ENCODE measurements around the gene ARX. TPM values are rescaled to one million over a fixed set of nuclear protein-coding genes. Genes with fewer than 3 reads are reported as not detected.

The ARX gene
- total RNA-seq, 3 donors from 2014 or later (not counting 1 experiment from before 2014, with no cell fraction given), result not detected

- Mint-ChIP-seq H3K4me3 (no peak overlapping the region), H3K9me3 (no peaks in the 10 kb centered on the region), H3K27ac (no peak overlapping the region), H3K27me3 (ENCODE audit: low read depth in 2 of 2) (peaks cover 37 to 57% of the 10 kb centered on the region in 2 donors), H3K4me1 (peaks cover 4 to 19% of the 10 kb centered on the region in 2 donors), H3K36me3 (peaks cover 6% of the 10 kb centered on the region)
- Histone ChIP-seq H3K27me3 (ENCODE audit: control insufficient read depth, insufficient read depth, low read length) (peaks cover 2% of the 10 kb centered on the region), H3K27ac (ENCODE audit: low read length) (no peak overlapping the region), H3K9me3 (ENCODE audit: control insufficient read depth, insufficient read depth, low read length) (no peaks in the 10 kb centered on the region), H3K36me3 (ENCODE audit: control insufficient read depth, insufficient read depth, low read length) (no peaks in the 10 kb centered on the region), H3K4me1 (ENCODE audit: control insufficient read depth, insufficient read depth, low read length) (no peaks in the 10 kb centered on the region), H3K4me3 (ENCODE audit: low read length) (no peak overlapping the region)
- TF ChIP-seq CTCF (IDR thresholded peaks at IDR 0.05), result no peak
- DNase-seq, result no peak
- intact Hi-C loops (cut with micrococcal nuclease), result no loop called here
- ATAC-seq, result no peak
- 5% methylated on average over 23 of the region's 23 CpGs for WGBS (ENCODE audit: insufficient coverage)
Measured at GRCh38 chrX:25005034-25005381, 10.8 kb downstream of the ARX start.

- Mint-ChIP-seq H3K36me3 (peaks cover 6% of the 10 kb centered on the region), H3K27me3 (ENCODE audit: low read depth in 2 of 2) (peaks cover 37 to 54% of the 10 kb centered on the region in 2 donors), H3K4me3 (no peak overlapping the region), H3K9me3 (no peaks in the 10 kb centered on the region), H3K4me1 (peaks cover 4 to 19% of the 10 kb centered on the region in 2 donors), H3K27ac (no peak overlapping the region)
- Histone ChIP-seq H3K27ac (ENCODE audit: low read length) (no peak overlapping the region), H3K4me1 (ENCODE audit: control insufficient read depth, insufficient read depth, low read length) (no peaks in the 10 kb centered on the region), H3K9me3 (ENCODE audit: control insufficient read depth, insufficient read depth, low read length) (no peaks in the 10 kb centered on the region), H3K4me3 (ENCODE audit: low read length) (no peak overlapping the region), H3K36me3 (ENCODE audit: control insufficient read depth, insufficient read depth, low read length) (no peaks in the 10 kb centered on the region), H3K27me3 (ENCODE audit: control insufficient read depth, insufficient read depth, low read length) (peaks cover 2% of the 10 kb centered on the region)
- WGBS (ENCODE audit: insufficient coverage), result 3% methylated on average over 59 of the region's 59 CpGs
- intact Hi-C loops (cut with micrococcal nuclease), result no loop called here
- DNase-seq, result no peak
- TF ChIP-seq CTCF (IDR thresholded peaks at IDR 0.05), result no peak
- ATAC-seq, result no peak
Measured at GRCh38 chrX:25004485-25005032, 11.2 kb downstream of the ARX start.

- intact Hi-C loops (cut with micrococcal nuclease), result no loop called here
- peaks cover 4 to 19% of the 10 kb centered on the region in 2 donors for H3K4me1 Mint-ChIP-seq
- peaks cover 6% of the 10 kb centered on the region for H3K36me3 Mint-ChIP-seq
- no peak for DNase-seq
- no peak overlapping the region for H3K4me3 Mint-ChIP-seq
- ATAC-seq, result no peak
- no peak overlapping the region for H3K27ac ChIP-seq (ENCODE audit: low read length)
- no peaks in the 10 kb centered on the region for H3K9me3 ChIP-seq (ENCODE audit: control insufficient read depth, insufficient read depth, low read length)
- TF ChIP-seq CTCF (IDR thresholded peaks at IDR 0.05), result no peak
- H3K9me3 Mint-ChIP-seq, result no peaks in the 10 kb centered on the region
- H3K27ac Mint-ChIP-seq, result no peak overlapping the region
- H3K36me3 ChIP-seq (ENCODE audit: control insufficient read depth, insufficient read depth, low read length), result no peaks in the 10 kb centered on the region
- H3K4me1 ChIP-seq (ENCODE audit: control insufficient read depth, insufficient read depth, low read length), result no peaks in the 10 kb centered on the region
- no peak overlapping the region for H3K4me3 ChIP-seq (ENCODE audit: low read length)
- no peaks in the 10 kb centered on the region for H3K27me3 ChIP-seq (ENCODE audit: control insufficient read depth, insufficient read depth, low read length)
- peaks cover 37 to 54% of the 10 kb centered on the region in 2 donors for H3K27me3 Mint-ChIP-seq (ENCODE audit: low read depth in 2 of 2)
- WGBS (ENCODE audit: insufficient coverage), result 5% methylated on average over 9 of the region's 10 CpGs
Measured at GRCh38 chrX:25004040-25004439, 11.7 kb downstream of the ARX start.

All from natural killer cell (primary cell).